ENCODE data around the gene FAM120C.

Gene FAM120C

GRCh38 chrX:54134269-54134668 is 48.8 kb downstream of the FAM120C start:
- DNase-seq = peak; percentile 61

- peak; percentile 28 for DNase-seq
Measured at GRCh38 chrX:54116391-54116790, 66.7 kb downstream of the FAM120C start.

- DNase-seq = no peak
Measured at GRCh38 chrX:54093571-54093970, 89.5 kb downstream of the FAM120C start.

GRCh38 chrX:54093159-54093558 is 89.9 kb downstream of the FAM120C start:
- no peak for DNase-seq

GRCh38 chrX:54090880-54091279 is 92.2 kb downstream of the FAM120C start:
- DNase-seq = no peak

- no peak for DNase-seq
Measured at GRCh38 chrX:54089191-54089590, 93.9 kb downstream of the FAM120C start.

DNA sequence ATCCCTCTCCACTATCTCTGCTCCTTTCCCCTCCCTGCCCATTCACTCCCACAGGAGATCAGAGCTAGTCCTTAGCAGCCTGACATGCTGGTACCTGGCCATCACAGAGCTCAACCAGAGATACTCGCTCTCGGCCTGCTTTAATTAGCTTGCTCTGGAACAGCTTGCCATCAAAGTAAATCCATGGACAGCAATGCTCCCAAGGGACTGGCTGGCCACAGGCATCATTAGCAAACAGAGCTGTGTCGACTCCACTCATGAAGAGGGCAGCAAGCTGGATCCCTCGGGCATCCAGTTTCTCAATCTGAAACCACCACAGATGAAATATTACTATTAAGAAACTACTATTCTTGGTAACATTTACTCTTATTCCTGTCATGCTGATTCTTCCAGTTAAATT is 95.4 kb downstream of the FAM120C start:
- DNase-seq = peak; percentile 91

- no peak for DNase-seq
Measured at GRCh38 chrX:54085666-54086065, 97.4 kb downstream of the FAM120C start.

- no peak for DNase-seq
Measured at GRCh38 chrX:54076903-54077302, 106.2 kb downstream of the FAM120C start.

DNA sequence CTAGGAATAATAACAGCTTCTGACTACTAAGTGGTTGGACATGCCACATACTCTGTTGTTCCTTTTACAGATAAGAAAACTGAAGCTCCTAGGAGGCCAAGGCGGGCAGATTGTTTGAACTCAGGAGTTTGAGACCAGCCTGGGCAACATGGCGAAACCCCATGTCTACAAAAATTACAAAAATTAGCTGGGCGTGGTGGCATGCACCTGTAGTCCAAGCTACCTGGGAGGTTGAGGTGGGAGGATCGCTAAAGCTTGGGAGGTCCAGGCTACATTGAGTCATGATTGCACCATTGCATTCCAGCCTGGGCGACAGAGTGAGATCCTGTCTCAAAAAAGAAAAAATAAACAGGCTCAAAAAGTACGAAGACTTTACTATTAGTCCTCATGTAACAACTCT is 108.2 kb downstream of the FAM120C start:
- DNase-seq = no peak

DNA sequence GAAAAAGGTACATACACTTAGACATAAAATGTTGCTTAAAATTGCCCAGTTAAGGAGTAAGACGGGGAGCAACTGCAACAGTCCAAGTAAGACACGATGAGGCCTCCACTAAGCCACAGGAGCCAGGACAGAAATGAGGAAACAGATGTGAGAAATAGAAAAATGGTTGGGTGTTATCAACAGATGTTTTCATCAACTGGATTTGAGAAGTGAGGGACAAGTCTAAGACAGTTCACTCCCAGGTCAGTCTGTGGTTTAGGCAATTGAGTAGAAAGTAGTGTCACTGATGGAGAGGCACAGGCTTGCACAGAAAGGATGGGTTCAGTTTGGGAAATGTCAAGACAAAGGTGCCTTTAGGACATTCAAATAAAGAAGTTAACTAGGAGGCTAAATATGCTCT is 115.3 kb downstream of the FAM120C start:
- no peak for DNase-seq

DNA sequence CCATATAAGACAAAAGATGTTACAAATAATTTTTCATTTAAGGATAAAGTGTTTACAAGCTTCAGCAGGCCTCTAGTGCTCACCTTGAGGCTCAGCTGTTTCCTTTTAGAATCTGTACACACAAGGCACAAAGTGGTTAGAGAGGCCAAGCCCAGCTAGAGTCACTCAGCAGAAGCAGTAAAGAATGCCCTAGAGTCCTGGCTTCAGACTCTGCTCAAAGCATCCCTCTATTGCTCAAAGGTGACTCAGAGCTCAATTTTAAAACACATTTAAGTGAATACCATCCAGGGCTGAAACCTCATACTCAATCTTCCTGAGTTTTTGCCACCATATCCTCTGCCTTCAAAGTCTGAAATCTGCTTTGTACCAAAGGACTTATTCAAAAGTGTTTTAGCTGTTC is 116.2 kb downstream of the FAM120C start:
- no peak for DNase-seq

- DNase-seq = no peak
Measured at GRCh38 chrX:54064564-54064963, 118.5 kb downstream of the FAM120C start.

- DNase-seq = no peak
Measured at GRCh38 chrX:54063361-54063760, 119.7 kb downstream of the FAM120C start.

- no peak for DNase-seq
Measured at GRCh38 chrX:54049801-54050200, 133.3 kb downstream of the FAM120C start.

GRCh38 chrX:54048412-54048811 is 134.6 kb downstream of the FAM120C start:
- DNase-seq = no peak

DNA sequence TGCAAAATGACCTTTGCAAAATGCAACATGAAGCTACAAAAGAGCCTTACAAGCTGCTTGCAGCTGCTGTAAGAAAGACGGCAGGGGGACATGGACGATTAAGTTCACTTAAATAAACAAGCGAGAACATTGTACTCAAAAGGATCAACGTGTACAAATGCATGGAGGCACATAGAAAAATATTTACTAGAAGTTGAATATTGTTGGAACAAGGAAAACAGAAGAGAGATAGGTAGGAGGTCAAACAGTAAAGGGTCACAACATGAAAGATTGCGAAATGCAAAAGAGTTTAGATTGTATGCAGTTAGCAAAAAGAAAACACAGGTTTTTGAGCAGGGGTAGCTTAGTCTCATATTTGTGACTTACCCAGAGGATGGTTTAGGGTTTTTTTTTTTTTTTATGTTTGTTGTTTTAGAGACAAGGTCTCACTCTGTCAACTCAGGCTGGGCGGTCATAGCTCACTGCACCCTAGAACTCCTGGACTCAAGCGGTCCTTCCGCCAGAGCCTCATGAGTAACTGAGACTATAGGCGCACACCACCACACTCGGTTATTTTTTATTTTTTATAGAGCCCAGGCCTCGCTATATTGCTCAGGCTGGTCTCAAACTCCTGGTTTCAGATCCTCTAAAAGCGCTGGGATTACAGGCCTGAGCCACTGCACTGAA is 137.4 kb downstream of the FAM120C start:
- DNase-seq = no peak

DNA sequence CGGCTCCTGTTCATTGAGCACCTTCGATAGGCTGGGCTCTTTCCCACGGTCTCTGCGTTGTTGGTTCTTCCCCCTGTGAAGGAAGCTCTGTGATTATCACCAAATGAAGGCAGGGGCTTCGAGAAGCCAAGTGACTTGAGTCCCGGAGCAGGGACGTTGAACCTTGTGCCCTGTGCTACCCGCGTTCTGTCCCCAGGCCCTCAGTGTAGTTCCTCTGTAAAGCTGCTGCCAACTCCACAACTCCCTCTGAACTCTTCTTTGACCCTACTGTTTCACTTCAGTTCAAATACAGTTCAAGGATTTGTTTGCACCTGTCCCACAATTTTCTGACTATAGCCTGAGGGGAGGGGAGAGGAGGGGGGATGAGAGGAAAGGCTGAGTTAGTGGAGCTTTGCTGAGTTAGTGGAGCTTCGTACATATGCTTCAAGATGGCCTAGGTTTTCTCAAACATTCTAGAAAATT is 138.1 kb downstream of the FAM120C start:
- no peak for DNase-seq

DNA sequence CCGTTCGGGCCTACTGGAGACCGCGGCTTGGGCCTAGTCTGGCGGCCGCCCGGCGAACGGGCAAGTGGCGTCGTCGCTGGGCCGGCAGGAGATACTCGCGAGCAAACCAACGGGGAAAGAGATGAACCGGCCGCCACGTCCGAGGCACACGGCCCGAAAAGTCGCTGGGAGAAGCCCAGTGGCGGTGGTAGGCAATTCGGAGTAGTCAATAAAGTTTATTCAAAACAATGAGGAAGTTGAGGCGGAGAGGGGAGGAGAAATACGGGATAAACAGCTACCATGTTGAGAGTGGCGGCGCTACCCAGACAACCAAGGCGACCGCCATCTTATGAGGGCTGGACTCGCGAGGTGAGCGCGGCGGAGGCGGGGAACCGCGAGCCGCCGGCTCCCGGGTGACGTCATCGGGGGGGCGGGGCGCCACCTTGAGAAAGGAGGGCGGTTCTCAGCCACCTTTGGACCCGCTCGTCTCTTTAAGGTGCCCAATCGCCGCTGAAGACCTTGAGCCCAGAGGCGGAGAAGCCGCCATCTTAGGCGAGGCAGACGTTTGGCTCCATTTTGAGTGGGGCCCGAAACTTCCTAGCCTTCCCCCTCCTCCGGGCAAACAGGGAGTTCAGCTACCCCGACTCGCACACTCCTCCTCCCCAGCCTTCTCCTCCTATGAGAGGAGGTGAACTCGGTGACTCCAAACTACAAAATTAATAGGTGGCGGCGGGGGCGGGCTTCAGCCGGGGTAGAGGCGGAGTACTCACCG is 138.8 kb downstream of the FAM120C start, which contains the start of gene PHF8:
Gene PHF8, minus strand, starts transcription at position 348 of the 751 bp plus-strand sequence. CDS start 1,745 bp downstream, outside the sequence.
- peak; percentile 98 for DNase-seq

DNA sequence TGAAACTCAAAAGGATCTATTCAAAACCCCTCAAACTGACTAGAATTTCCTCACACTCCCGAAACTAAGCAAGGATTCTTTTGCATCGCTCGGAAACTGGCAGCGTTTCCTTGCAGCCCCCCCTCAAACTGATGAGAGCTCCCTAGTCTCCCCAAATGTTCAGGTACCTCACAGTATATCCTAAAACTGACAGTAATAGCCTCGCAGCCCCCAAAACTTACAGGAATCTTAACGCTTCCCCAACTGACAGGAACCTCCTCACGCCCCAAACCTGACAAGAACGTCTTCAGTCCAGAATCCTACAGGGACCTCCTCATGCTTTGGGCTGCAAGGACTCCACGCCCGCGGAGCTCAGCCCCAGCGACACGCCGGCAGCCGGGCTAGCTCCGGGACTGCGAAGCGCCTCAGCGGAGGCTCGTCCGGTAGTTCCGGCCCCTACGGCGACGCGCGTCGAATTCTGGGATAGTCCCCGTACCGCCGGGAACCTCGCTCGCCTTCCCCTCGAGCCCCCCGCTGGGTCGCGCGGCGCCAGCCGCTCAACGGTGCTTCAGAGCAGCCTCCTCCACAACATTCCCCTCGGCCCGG is 139.4 kb downstream of the FAM120C start:
- DNase-seq = peak; percentile 64

- no peak for DNase-seq
Measured at GRCh38 chrX:54043056-54043455, 140.0 kb downstream of the FAM120C start.

DNA sequence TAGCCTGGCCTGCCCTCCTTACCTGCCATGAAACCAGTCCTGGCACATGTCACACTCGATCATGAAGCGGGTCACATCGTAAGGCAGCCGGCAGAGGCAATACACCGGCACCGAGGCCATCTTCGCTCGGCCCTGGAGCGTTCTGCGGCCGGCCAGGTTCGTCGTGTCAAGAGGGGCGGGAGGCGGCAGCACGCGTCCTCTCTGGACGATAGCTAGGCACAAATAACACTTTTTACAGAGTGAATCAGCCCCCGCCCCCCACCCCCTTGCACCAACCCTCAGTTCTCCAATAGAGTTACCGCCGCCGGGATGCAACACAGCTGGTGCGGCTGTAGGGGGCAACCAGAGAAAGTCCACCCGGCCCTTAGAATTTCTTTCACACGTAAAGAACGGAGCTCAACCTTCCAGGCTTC is 140.4 kb downstream of the FAM120C start:
- peak; percentile 79 for DNase-seq

DNA sequence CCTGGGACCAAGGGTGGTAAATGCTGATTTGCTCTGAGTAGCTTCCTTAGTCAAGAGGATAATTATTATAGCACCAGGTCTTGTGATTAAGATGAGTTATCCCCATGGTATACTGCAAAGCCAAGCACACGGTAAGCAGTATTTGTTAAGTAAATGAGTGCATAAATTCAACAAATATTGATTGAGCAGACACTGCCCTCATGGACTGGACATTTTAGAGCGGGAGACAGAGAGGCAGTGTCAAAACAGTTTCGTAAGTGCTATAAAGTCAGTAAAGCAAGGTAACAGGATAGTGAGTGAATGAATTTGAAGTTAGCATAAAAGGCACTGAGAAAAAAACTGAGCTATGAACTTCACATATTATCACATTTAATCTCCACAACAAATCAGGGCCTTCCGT is 152.7 kb downstream of the FAM120C start:
- no peak for DNase-seq

Data from NCI-H82 (cell line).